Keratinocyte (primary cell): ENCODE measurements around the gene ACSS1. TPM values are rescaled to one million over a fixed set of nuclear protein-coding genes. Genes with fewer than 3 reads are reported as not detected.

Source experiments
- DNase-seq: peaks from one replicate; pipeline ENCODE4 v3.0.0-alpha.2; 2011; ENCODE audit warnings: low read depth, missing footprints, low spot score
- FAIRE-seq: peaks from 2 replicates; lab custom pipeline; 2011; peaks lifted over from hg19 to GRCh38; lab: Jason Lieb, UNC
- H2AFZ ChIP-seq: 2 replicates; pipeline ENCODE4 v1.6.0; 2012; ENCODE audit warnings: low read length, control low read depth, inconsistent platforms; ENCODE audit not compliant: control insufficient read depth
- H3K27ac ChIP-seq: 2 replicates; pipeline ENCODE4 v1.5.1; 2011; ENCODE audit warnings: low read length; ENCODE audit not compliant: control insufficient read depth, insufficient read depth
- H3K27me3 ChIP-seq: 3 replicates; pipeline ENCODE4 v1.6.0; 2011; ENCODE audit warnings: low read length; ENCODE audit not compliant: control insufficient read depth, insufficient read depth; ENCODE audit errors: extremely low read depth
- H3K36me3 ChIP-seq, 2 experiments: 2 replicates in 1 of 2; 3 replicates in 1 of 2; pipeline ENCODE4 v1.5.1; 2011; ENCODE audit warnings: low read length in 2 of 2, mild to moderate bottlenecking in 1 of 2; ENCODE audit not compliant: control insufficient read depth in 2 of 2, insufficient read depth in 2 of 2; ENCODE audit errors: extremely low read depth in 1 of 2
- H3K4me1 ChIP-seq: 3 replicates; pipeline ENCODE4 v1.5.1; 2011; ENCODE audit warnings: low read length; ENCODE audit not compliant: control insufficient read depth, insufficient read depth; ENCODE audit errors: extremely low read depth
- H3K4me2 ChIP-seq: 3 replicates; pipeline ENCODE4 v1.6.0; 2011; ENCODE audit warnings: low read depth, low read length; ENCODE audit not compliant: control insufficient read depth, insufficient read depth; ENCODE audit errors: extremely low read depth
- H3K4me3 ChIP-seq, 3 experiments: fragments of 200-600 bp in 1 of 3; sonication (generic) in 1 of 3; 2 replicates in 2 of 3; 3 replicates in 1 of 3; pipeline ENCODE4 v1.5.1; 2011 to 2016; ENCODE audit warnings: low read length in 3 of 3, mild to moderate bottlenecking in 3 of 3, control low read depth in 2 of 3, inconsistent platforms in 1 of 3, low read depth in 1 of 3, mixed read lengths in 1 of 3, mixed run types in 1 of 3, moderate library complexity in 1 of 3; ENCODE audit not compliant: control insufficient read depth in 2 of 3, insufficient read depth in 2 of 3; ENCODE audit errors: extremely low read depth in 1 of 3
- H3K79me2 ChIP-seq: 2 replicates; pipeline ENCODE4 v1.6.0; 2012; ENCODE audit warnings: low read length; ENCODE audit not compliant: control insufficient read depth, insufficient read depth
- H3K9ac ChIP-seq: 3 replicates; pipeline ENCODE4 v1.6.0; 2011; ENCODE audit warnings: low read length; ENCODE audit not compliant: control insufficient read depth, insufficient read depth; ENCODE audit errors: extremely low read depth
- H3K9me1 ChIP-seq: 3 replicates; pipeline ENCODE4 v1.6.0; 2011; ENCODE audit warnings: low read length; ENCODE audit not compliant: control insufficient read depth, insufficient read depth; ENCODE audit errors: extremely low read depth
- H3K9me3 ChIP-seq: 2 replicates; pipeline ENCODE4 v1.5.1; 2012; ENCODE audit warnings: low read depth, low read length; ENCODE audit not compliant: control insufficient read depth
- H4K20me1 ChIP-seq: 3 replicates; pipeline ENCODE4 v1.6.0; 2011; ENCODE audit warnings: low read length; ENCODE audit not compliant: control insufficient read depth, insufficient read depth; ENCODE audit errors: extremely low read depth
- EZH2 ChIP-seq: IDR thresholded peaks from one replicate; pipeline ENCODE4 v1.6.1; 2012; ENCODE audit warnings: inconsistent platforms, mild to moderate bottlenecking, low read length, moderate library complexity
- dilution Hi-C: fragments of 300-500 bp; cut with MboI; formaldehyde crosslinking; loops from one replicate; pipeline ENCODE4 v1.7.0; 2020; ENCODE audit warnings: low sequenced_read_pairs; ENCODE audit not compliant: extremely low pct_ligation_motif_present
- polyA plus RNA-seq, 5 experiments: library from polyadenylated mRNA; depleted of rRNA in 3 of 5; stranded (reverse) in 3 of 5; stranded (forward) in 1 of 5; unstranded in 1 of 5; fragments of >200 nt; gene quantifications; 1 replicate in 1 of 5; 2 replicates in 3 of 5; 3 replicates in 1 of 5; pipeline versions ENCODE4 v1.2.1 to v1.2.3, GENCODE V29; 2011 to 2012; ENCODE audit warnings: missing spikeins in 2 of 5, low read depth in 1 of 5, low replicate concordance in 1 of 5
- TF ChIP-seq, protein P1 (sequence below), 3 experiments: IDR thresholded peaks in 1 of 3; conservative IDR thresholded peaks in 1 of 3; optimal IDR thresholded peaks in 1 of 3; 2 replicates in 2 of 3; 3 replicates in 1 of 3; pipeline versions ENCODE3 to v1.5.1; 2011; ENCODE audit warnings: low read length in 3 of 3, mild to moderate bottlenecking in 3 of 3, moderate library complexity in 2 of 3, control low read depth in 1 of 3, inconsistent platforms in 1 of 3; ENCODE audit not compliant: insufficient read depth in 2 of 3; ENCODE audit errors: extremely low read depth in 1 of 3

The ACSS1 gene
- polyA plus RNA-seq, 1 donor (not counting 4 experiments of a cell fraction or from before 2014, with no cell fraction given), result 1.5 TPM

DNA sequence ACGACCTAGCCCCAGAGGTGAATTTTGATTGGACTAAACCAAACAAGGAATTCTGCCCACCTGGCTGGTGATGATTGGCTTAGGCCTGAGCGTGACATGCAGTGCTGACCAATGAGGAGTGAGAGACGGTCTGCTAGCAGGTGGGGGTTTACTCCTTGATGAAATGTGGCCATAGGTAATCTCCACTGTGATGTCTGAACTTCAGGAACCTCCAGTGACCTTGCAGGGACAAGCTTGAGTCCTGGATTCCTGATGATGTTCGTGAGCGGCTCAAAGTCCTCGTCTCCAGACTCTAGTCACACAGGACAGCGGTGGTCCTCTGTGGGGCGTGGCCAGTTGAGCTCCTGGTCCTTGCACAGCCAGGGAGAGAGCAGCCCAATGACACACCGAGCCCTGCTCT, 15.6 kb upstream of the ACSS1 start:
- dilution Hi-C loops, result no loop called here
- Histone ChIP-seq H3K9me1 (no peaks in the 10 kb centered on the region), H3K79me2 (no peaks in the 10 kb centered on the region), H3K4me3 (no peak overlapping the region), H3K36me3 (no peaks in the 10 kb centered on the region), H3K9me3 (no peaks in the 10 kb centered on the region), H3K27me3 (peaks cover 71% of the 10 kb centered on the region), H4K20me1 (no peaks in the 10 kb centered on the region), H3K9ac (no peak overlapping the region), H2AFZ (no peak overlapping the region), H3K4me1 (peaks cover 16% of the 10 kb centered on the region), H3K4me2 (no peak overlapping the region), H3K27ac (no peak overlapping the region)
- DNase-seq (no peak), FAIRE-seq (no peak)
- TF ChIP-seq, protein P1, sequence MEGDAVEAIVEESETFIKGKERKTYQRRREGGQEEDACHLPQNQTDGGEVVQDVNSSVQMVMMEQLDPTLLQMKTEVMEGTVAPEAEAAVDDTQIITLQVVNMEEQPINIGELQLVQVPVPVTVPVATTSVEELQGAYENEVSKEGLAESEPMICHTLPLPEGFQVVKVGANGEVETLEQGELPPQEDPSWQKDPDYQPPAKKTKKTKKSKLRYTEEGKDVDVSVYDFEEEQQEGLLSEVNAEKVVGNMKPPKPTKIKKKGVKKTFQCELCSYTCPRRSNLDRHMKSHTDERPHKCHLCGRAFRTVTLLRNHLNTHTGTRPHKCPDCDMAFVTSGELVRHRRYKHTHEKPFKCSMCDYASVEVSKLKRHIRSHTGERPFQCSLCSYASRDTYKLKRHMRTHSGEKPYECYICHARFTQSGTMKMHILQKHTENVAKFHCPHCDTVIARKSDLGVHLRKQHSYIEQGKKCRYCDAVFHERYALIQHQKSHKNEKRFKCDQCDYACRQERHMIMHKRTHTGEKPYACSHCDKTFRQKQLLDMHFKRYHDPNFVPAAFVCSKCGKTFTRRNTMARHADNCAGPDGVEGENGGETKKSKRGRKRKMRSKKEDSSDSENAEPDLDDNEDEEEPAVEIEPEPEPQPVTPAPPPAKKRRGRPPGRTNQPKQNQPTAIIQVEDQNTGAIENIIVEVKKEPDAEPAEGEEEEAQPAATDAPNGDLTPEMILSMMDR (optimal IDR thresholded peaks at IDR 0.05 in 1 of 3, IDR thresholded peaks at IDR 0.05 in 1 of 3, conservative IDR thresholded peaks at IDR 0.05 in 1 of 3; ENCODE audit: extremely low read depth in 1 of 3, insufficient read depth in 2 of 3, low read length in 3 of 3), result no peak
- no peak for TF ChIP-seq EZH2

DNA sequence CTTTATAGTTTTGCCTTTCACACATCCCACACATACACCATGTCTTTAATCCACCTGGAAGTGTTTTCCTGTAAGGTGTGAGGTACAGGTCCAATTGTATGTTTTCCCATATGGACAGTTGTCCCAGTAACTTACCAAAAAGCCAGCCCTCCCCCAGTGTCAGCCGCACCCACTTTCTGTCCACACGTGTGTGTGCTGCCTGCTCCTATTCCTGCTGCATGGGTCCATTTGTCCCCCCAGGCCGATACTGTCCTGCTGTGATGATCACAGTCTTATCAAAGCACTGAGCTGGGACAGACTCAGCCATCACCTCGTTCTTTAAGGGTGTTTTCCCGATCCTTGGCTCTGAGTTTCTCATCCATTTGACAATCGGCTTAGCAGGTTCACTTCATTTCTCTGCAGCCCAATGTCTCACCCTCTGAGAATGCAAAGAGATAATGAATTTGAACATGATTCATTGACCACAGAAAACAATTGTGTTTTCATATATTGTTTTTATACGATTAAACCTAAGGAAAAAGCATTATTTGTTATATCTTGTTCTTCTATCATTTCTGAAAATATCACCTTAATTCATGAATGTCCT, 14.4 kb upstream of the ACSS1 start:
- H3K79me2 ChIP-seq, result no peaks in the 10 kb centered on the region
- H3K36me3 ChIP-seq, result no peaks in the 10 kb centered on the region
- no peak overlapping the region for H2AFZ ChIP-seq
- DNase-seq (no peak), FAIRE-seq (peak; percentile 20)
- peaks cover 16% of the 10 kb centered on the region for H3K4me1 ChIP-seq
- no peaks in the 10 kb centered on the region for H3K9me3 ChIP-seq
- peaks cover 63% of the 10 kb centered on the region for H3K27me3 ChIP-seq
- no peaks in the 10 kb centered on the region for H4K20me1 ChIP-seq
- no peaks in the 10 kb centered on the region for H3K9me1 ChIP-seq
- no peak overlapping the region for H3K4me2 ChIP-seq
- H3K9ac ChIP-seq, result no peak overlapping the region
- dilution Hi-C loops, result no loop called here
- H3K4me3 ChIP-seq, result no peak overlapping the region
- H3K27ac ChIP-seq, result no peak overlapping the region
- no peak for TF ChIP-seq EZH2
- TF ChIP-seq, protein P1 (optimal IDR thresholded peaks at IDR 0.05 in 1 of 3, IDR thresholded peaks at IDR 0.05 in 1 of 3, conservative IDR thresholded peaks at IDR 0.05 in 1 of 3; ENCODE audit: extremely low read depth in 1 of 3, insufficient read depth in 2 of 3, low read length in 3 of 3), result no peak
